Ishikawa (cell line): ENCODE results near the gene SLC25A44.

ENCODE experiments used
- CREB1 ChIP-seq: IDR thresholded peaks from 2 replicates; pipeline ENCODE4 v1.6.1; 2012; ENCODE audit warnings: low read depth
- REST ChIP-seq: IDR thresholded peaks from 2 replicates; pipeline ENCODE4 v1.6.1; 2012; ENCODE audit warnings: low read depth, mild to moderate bottlenecking

DNA sequence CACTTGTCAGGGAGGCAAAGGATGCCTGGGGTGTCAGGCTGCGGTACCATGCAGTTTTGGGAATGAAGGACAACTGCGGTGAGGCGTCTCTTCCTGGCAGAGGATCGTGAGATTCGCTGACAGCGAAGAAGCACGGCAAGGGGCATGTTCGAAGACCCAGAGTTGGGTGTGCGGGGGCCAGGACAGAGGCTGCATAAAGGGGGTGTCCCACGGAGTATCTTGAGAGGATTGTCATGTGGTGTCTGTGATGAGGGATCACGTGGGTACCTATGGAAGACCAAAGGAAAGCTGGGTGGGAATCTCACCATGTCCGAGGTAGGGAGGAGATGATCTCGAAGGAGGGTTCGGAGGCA is 372 bp downstream of the SLC25A44 start:
- no peak for TF ChIP-seq REST
- TF ChIP-seq CREB1 = no peak
